ENCODE results near the gene PCYT1A. TPM values are rescaled to one million over a fixed set of nuclear protein-coding genes. Genes with fewer than 3 reads are reported as not detected.

PCYT1A gene
- total and polyA plus RNA-seq, 10 of the 15 experiments (the other 5 are each of a cell fraction or from before 2014, with no cell fraction given), result 10.8 to 64.3 (median 48.6) TPM

DNA sequence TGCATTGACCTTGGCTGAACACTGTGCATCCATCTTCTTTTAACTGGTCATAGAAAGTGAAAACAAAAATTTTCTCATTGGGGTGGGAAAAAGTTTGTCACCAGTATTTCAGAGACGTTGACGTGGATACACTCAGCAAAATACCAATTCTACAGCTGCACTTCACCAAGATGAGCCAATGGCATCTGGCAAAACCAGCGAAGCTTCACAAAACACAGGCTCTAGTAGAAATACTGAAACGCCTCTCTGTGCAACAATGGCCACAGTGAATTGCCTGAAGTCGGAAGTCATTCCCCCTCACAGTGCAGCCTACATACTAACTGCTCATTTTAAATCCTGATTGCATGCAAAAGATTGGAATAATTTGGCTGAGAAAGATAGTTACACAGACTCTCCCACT, 17.0 kb downstream of the PCYT1A start (continued):
- TF ChIP-seq BRCA1 (IDR thresholded peaks at IDR 0.05; ENCODE audit: low read depth, low read length) (no peak), SMAD5 (IDR thresholded peaks at IDR 0.05; ENCODE audit: low read depth) (no peak), RFX5 (IDR thresholded peaks at IDR 0.05; ENCODE audit: low read depth, low read length) (no peak)

DNA sequence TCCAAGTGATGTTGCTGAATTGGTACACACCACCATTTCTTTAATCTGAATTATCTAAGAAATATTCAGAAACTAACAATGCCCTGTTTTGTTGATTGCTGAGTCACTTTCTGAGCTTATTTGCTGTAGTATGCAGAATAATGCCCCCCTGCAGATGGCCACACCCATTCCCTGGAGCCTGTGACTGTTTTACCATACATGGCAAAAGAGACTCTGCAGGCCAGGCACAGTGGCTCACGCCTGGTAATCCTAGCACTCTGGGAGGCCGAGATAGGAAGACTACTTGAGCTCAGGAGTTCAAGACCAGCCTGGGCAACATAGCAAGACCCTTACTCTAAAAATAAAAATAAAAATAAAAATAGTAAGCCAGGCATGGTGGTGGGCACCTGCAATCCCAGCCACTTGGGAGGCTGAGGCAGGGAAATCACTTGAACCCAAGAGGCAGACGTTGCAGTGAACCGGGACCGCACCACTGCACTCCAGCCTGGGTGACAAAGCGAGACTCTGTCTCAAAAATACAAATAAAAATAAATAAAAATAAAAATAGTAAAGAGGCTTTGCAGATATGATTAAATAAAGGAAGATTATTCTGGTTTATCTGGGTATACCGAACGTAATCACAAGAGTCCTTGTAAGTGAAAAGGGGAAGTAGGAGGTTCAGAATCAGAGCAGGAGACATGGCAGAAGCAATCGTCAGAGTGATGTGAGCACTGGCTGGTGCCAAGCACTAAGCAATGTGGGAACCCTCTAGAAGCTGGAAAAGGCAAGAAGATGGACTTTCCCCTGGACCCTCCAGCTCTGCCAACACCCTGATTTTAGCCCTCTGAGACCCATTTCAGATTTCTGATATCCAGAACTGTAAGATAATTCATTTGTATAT, 19.0 kb downstream of the PCYT1A start:
- peaks cover 10 to 12% of the 10 kb centered on the region in 2 experiments; a peak in 3 of 4 replicates for H3K36me3 ChIP-seq (ENCODE audit: control insufficient read depth in 2 of 2, insufficient read depth in 2 of 2, low read length in 1 of 2)
- ChIA-PET SMC1A (ENCODE audit: uncharacterized antibody, unreplicated experiment) (interaction anchor here (0.7 to 1.0 kb wide), 3 partner anchors 97 to 1930 kb away, joined by 3 read pairs; no protein-coding TSS in a partner anchor), POLR2A (interaction anchor here (0.6 kb wide), 2 partner anchors 102 to 902 kb away, joined by 3 to 4 read pairs; no protein-coding TSS in a partner anchor), CTCF (interaction anchor here (1.0 to 1.5 kb wide), 4 partner anchors 10 to 201 kb away, joined by 3 to 4 read pairs (median 4); no protein-coding TSS in a partner anchor), RAD21 (ENCODE audit: unreplicated experiment) (interaction anchor here (1.4 kb wide), 1 partner anchor 49 kb away, joined by 7 read pairs; the partner anchor contains the start of gene DYNLT2B)
- H3K27me3 ChIP-seq (replicated peaks in 1 of 2; ENCODE audit: control insufficient read depth in 2 of 2, insufficient read depth in 2 of 2, low read length in 1 of 2), result no peaks in the 10 kb centered on the region
- no TSS peak for BruUV-seq (replicated peaks)
- ATAC-seq (peak; percentile 50; the same call in 2 of the 3 replicates), DNase-seq (ENCODE audit: low read depth, low spot score) (no peak), FAIRE-seq (no peak)
- 74% methylated on average over 9 of the region's 9 CpGs for WGBS (ENCODE audit: insufficient coverage, insufficient replicate concordance, low lambda C conversion rate, missing lambda C conversion rate)
- no peak overlapping the region for H3K27ac ChIP-seq (ENCODE audit: control insufficient read depth, insufficient read depth)
- H3K9me3 ChIP-seq (replicated peaks; ENCODE audit: control insufficient read depth, insufficient read depth, low read length), result no peaks in the 10 kb centered on the region; the same call in 2 of the 3 replicates
- peaks cover 19% of the 10 kb centered on the region for H3K79me2 ChIP-seq (ENCODE audit: control insufficient read depth, insufficient read depth, low read length)
- H3K4me2 ChIP-seq (ENCODE audit: control insufficient read depth, insufficient read depth), result no peak overlapping the region
- intact Hi-C loops (cut with micrococcal nuclease; ENCODE audit: unreplicated experiment), result no loop called here
- peaks cover 24% of the 10 kb centered on the region for H3K4me1 ChIP-seq (ENCODE audit: control insufficient read depth, insufficient read depth, low read length)
- in situ Hi-C loops (cut with MboI), result no loop called here
- H3K4me3 ChIP-seq, result no peak overlapping the region
- no peak overlapping the region for H3K9ac ChIP-seq (ENCODE audit: control insufficient read depth, insufficient read depth, low read length)
- no peak overlapping the region for H2AFZ ChIP-seq (ENCODE audit: control insufficient read depth, low read depth, low read length)
- no peaks in the 10 kb centered on the region for H4K20me1 ChIP-seq (ENCODE audit: control insufficient read depth, insufficient read depth)
- peak; percentile 72 for TF ChIP-seq SPI1 (IDR thresholded peaks at IDR 0.05; ENCODE audit: borderline replicate concordance, insufficient read depth, low read depth, low read length)
- TF ChIP-seq RAD51 (IDR thresholded peaks at IDR 0.05), result no peak

Data from GM12878 (cell line).